ENCODE results near the gene MACROD2.

DNA sequence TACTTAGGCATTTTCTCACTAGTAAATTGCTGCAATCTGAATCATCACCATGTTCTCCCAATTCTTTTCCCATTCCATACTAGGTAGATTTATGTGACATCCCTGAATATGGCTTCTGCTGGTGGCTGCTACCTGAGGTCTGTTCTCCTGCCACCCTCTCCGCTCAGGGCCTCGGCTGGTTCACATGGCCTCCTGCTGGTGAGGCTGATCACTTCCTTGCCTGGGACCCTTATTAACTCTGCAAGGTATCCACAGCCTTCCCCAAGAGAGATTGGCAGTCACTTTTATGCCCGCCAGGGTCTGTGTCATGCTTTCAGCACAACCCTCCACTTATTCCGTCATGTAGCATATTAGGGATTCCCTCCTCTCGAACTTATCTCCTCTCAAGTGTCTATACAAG lies 766.6 kb downstream of the MACROD2 start:
- TF ChIP-seq, protein P1, sequence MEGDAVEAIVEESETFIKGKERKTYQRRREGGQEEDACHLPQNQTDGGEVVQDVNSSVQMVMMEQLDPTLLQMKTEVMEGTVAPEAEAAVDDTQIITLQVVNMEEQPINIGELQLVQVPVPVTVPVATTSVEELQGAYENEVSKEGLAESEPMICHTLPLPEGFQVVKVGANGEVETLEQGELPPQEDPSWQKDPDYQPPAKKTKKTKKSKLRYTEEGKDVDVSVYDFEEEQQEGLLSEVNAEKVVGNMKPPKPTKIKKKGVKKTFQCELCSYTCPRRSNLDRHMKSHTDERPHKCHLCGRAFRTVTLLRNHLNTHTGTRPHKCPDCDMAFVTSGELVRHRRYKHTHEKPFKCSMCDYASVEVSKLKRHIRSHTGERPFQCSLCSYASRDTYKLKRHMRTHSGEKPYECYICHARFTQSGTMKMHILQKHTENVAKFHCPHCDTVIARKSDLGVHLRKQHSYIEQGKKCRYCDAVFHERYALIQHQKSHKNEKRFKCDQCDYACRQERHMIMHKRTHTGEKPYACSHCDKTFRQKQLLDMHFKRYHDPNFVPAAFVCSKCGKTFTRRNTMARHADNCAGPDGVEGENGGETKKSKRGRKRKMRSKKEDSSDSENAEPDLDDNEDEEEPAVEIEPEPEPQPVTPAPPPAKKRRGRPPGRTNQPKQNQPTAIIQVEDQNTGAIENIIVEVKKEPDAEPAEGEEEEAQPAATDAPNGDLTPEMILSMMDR (IDR thresholded peaks at IDR 0.05), result no peak
- TF ChIP-seq POLR2A (IDR thresholded peaks at IDR 0.05), result no peak
